H9 (cell line): Measurements from ENCODE around the gene RBMS3. TPM values are rescaled to one million over a fixed set of nuclear protein-coding genes. Genes with fewer than 3 reads are reported as not detected.
A peak's percentile ranks its signal among the peaks of the same experiment; 100 is the strongest.
"Not testable (repeated sequence)": the region's sequence is repeated elsewhere in the genome, so short reads cannot be mapped to it uniquely, and the experiment has no call there.

ENCODE experiments used
- DNase-seq: peaks from one replicate; pipeline ENCODE4 v3.0.0-alpha.2; 2017
- H2AFZ ChIP-seq: one replicate; pipeline ENCODE4 v1.6.1; 2013; ENCODE audit warnings: mild to moderate bottlenecking, low read length, control low read depth, moderate library complexity
- H2AK5ac ChIP-seq: 2 replicates; pipeline ENCODE4 v1.6.1; 2013; ENCODE audit warnings: low read length, control low read depth, mixed read lengths; ENCODE audit not compliant: insufficient read length
- H2BK120ac ChIP-seq: one replicate; pipeline ENCODE4 v1.6.1; 2013; ENCODE audit warnings: low read depth, mild to moderate bottlenecking, low read length, control low read depth, inconsistent platforms; ENCODE audit not compliant: poor library complexity, severe bottlenecking
- H2BK12ac ChIP-seq: 2 replicates; pipeline ENCODE4 v1.6.1; 2013; ENCODE audit warnings: low read length, control low read depth, mixed read lengths, low read depth; ENCODE audit not compliant: insufficient read length
- H2BK15ac ChIP-seq: 2 replicates; pipeline ENCODE4 v1.6.1; 2013; ENCODE audit warnings: low read depth, low read length, control low read depth
- H2BK20ac ChIP-seq: one replicate; pipeline ENCODE4 v1.6.1; 2013; ENCODE audit warnings: low read depth, mild to moderate bottlenecking, low read length, control low read depth, inconsistent platforms; ENCODE audit not compliant: poor library complexity, severe bottlenecking
- H2BK5ac ChIP-seq: 2 replicates; pipeline ENCODE4 v1.6.1; 2013; ENCODE audit warnings: low read length, control low read depth, mixed read lengths; ENCODE audit not compliant: insufficient read length
- H3K14ac ChIP-seq: 2 replicates; pipeline ENCODE4 v1.6.1; 2013; ENCODE audit warnings: low read length, control low read depth; ENCODE audit not compliant: insufficient read depth
- H3K18ac ChIP-seq: 2 replicates; pipeline ENCODE4 v1.6.1; 2013; ENCODE audit warnings: low read depth, mild to moderate bottlenecking, mixed read lengths, low read length, control low read depth; ENCODE audit not compliant: insufficient read length
- H3K23ac ChIP-seq: 2 replicates; pipeline ENCODE4 v1.6.1; 2013; ENCODE audit warnings: low read length, control low read depth, mixed read lengths, low read depth; ENCODE audit not compliant: insufficient read length
- H3K23me2 ChIP-seq: 2 replicates; pipeline ENCODE4 v1.6.1; 2013; ENCODE audit warnings: low read depth, mild to moderate bottlenecking, mixed read lengths, low read length, control low read depth; ENCODE audit not compliant: insufficient read length, poor library complexity, severe bottlenecking
- H3K27ac ChIP-seq: 2 replicates; pipeline ENCODE4 v1.5.1; 2013; ENCODE audit warnings: low read length, control low read depth, mixed read lengths, low read depth; ENCODE audit not compliant: insufficient read length
- H3K27me3 ChIP-seq: 2 replicates; pipeline ENCODE4 v1.6.1; 2013; ENCODE audit warnings: low read length, control low read depth, inconsistent platforms; ENCODE audit not compliant: insufficient read depth
- H3K4ac ChIP-seq: 2 replicates; pipeline ENCODE4 v1.6.1; 2013; ENCODE audit warnings: low read depth, mild to moderate bottlenecking, control low read depth, inconsistent platforms, low read length, moderate library complexity
- H3K4me1 ChIP-seq: 2 replicates; pipeline ENCODE4 v1.6.1; 2013; ENCODE audit warnings: low read length, control low read depth, inconsistent platforms; ENCODE audit not compliant: insufficient read depth
- H3K4me2 ChIP-seq: 2 replicates; pipeline ENCODE4 v1.6.1; 2013; ENCODE audit warnings: low read length, control low read depth, mixed read lengths; ENCODE audit not compliant: insufficient read length, insufficient read depth
- H3K56ac ChIP-seq: 2 replicates; pipeline ENCODE4 v1.6.1; 2013; ENCODE audit warnings: low read depth, mild to moderate bottlenecking, mixed read lengths, low read length, control low read depth; ENCODE audit not compliant: insufficient read length
- H3K79me1 ChIP-seq: 2 replicates; pipeline ENCODE4 v1.6.1; 2013; ENCODE audit warnings: low read depth, mild to moderate bottlenecking, moderate library complexity, low read length, control low read depth, inconsistent platforms; ENCODE audit not compliant: insufficient read depth, poor library complexity, severe bottlenecking
- H3K79me2 ChIP-seq: 2 replicates; pipeline ENCODE4 v1.6.1; 2013; ENCODE audit warnings: low read length, control low read depth, inconsistent platforms; ENCODE audit not compliant: insufficient read depth
- H3K9ac ChIP-seq: 2 replicates; pipeline ENCODE4 v1.6.1; 2013; ENCODE audit warnings: low read length, control low read depth, mixed read lengths; ENCODE audit not compliant: insufficient read length; ENCODE audit errors: extremely low read depth
- H3K9me3 ChIP-seq: one replicate; pipeline ENCODE4 v1.6.1; 2013; ENCODE audit warnings: low read depth, low read length, inconsistent platforms; ENCODE audit not compliant: control insufficient read depth
- H3T11ph ChIP-seq: one replicate; pipeline ENCODE4 v1.6.1; 2013; ENCODE audit warnings: mild to moderate bottlenecking, low read length, control low read depth, inconsistent platforms
- H4K20me1 ChIP-seq: one replicate; pipeline ENCODE4 v1.6.1; 2013; ENCODE audit not compliant: control insufficient read depth, insufficient read length, insufficient read depth
- H4K5ac ChIP-seq: 2 replicates; pipeline ENCODE4 v1.6.1; 2013; ENCODE audit warnings: low read depth, mild to moderate bottlenecking, mixed read lengths, low read length, control low read depth; ENCODE audit not compliant: insufficient read length
- H4K8ac ChIP-seq: replicated peaks from 2 replicates; pipeline ENCODE4 v1.6.1; 2013; ENCODE audit warnings: low read length, control low read depth, mixed read lengths, low read depth; ENCODE audit not compliant: insufficient read length
- H4K91ac ChIP-seq: 2 replicates; pipeline ENCODE4 v1.6.1; 2013; ENCODE audit warnings: low read depth, mild to moderate bottlenecking, moderate library complexity, mixed read lengths, low read length, control low read depth; ENCODE audit not compliant: insufficient read length
- H3K27ac Mint-ChIP-seq, 3 experiments: 2 replicates in 2 of 3; 3 replicates in 1 of 3; pipeline ENCODE4 v1.8.0; 2020 to 2021; ENCODE audit warnings: mixed read lengths in 3 of 3, mild to moderate bottlenecking in 1 of 3, moderate library complexity in 1 of 3
- H3K27me3 Mint-ChIP-seq: 2 replicates; pipeline ENCODE4 v1.8.0; 2021; ENCODE audit warnings: low read depth, mild to moderate bottlenecking, moderate library complexity, mixed read lengths
- H3K36me3 Mint-ChIP-seq, 3 experiments: 2 replicates in 2 of 3; 3 replicates in 1 of 3; pipeline ENCODE4 v1.8.0; 2020 to 2021; ENCODE audit warnings: low read depth in 3 of 3, mixed read lengths in 3 of 3; ENCODE audit not compliant: insufficient read depth in 1 of 3
- H3K4me1 Mint-ChIP-seq, 2 experiments: 2 replicates each; pipeline ENCODE4 v1.8.0; 2020; ENCODE audit warnings: mixed read lengths in 2 of 2
- H3K4me3 Mint-ChIP-seq, 2 experiments: 2 replicates in 1 of 2; 3 replicates in 1 of 2; pipeline ENCODE4 v1.8.0; 2020 to 2021; ENCODE audit warnings: mild to moderate bottlenecking in 2 of 2, mixed read lengths in 2 of 2, moderate library complexity in 1 of 2
- H3K9me3 Mint-ChIP-seq, 2 experiments: 2 replicates in 1 of 2; 3 replicates in 1 of 2; pipeline ENCODE4 v1.8.0; 2020; ENCODE audit warnings: mild to moderate bottlenecking in 2 of 2, mixed read lengths in 2 of 2, moderate library complexity in 1 of 2
- CTCF ChIP-seq: fragments of 200-600 bp; sonication (generic); conservative IDR thresholded peaks from 3 replicates; pipeline ENCODE4 v1.8.0; 2021; ENCODE audit warnings: antibody characterized with exemption, mild to moderate bottlenecking
- WGBS: extraction: QIAGEN DNeasy Blood & Tissue Kit; methylation state at CpG from one replicate; pipeline ENCODE4 v1.1.7; 2013; ENCODE audit warnings: missing lambda C conversion rate, low lambda C conversion rate, mixed read lengths; ENCODE audit not compliant: insufficient read length; ENCODE audit errors: extremely low coverage; 5-methylcytosine and 5-hydroxymethylcytosine counted together
- total RNA-seq: library from RNA; stranded (reverse); gene quantifications from 2 replicates; pipeline ENCODE4 v1.2.1, GENCODE V29; 2021

Gene RBMS3
- total RNA-seq, 1 experiment from 2014 or later: 8.1 TPM

GRCh38 chr3:29356062-29356461 is 75.2 kb downstream of the RBMS3 start:
- Histone ChIP-seq H4K20me1 (no peaks in the 10 kb centered on the region), H3K23me2 (no peaks in the 10 kb centered on the region), H2BK5ac (no peak overlapping the region), H2BK120ac (no peak overlapping the region), H2AFZ (no peak overlapping the region), H3K27ac (no peak overlapping the region), H3K27me3 (no peaks in the 10 kb centered on the region; the same call in 1 of the 2 replicates), H3K9ac (no peak overlapping the region), H3T11ph (no peak overlapping the region), H3K4me2 (no peak overlapping the region), H3K14ac (no peak overlapping the region), H3K9me3 (no peaks in the 10 kb centered on the region), H3K4me1 (no peaks in the 10 kb centered on the region), H4K8ac (no peak overlapping the region), H4K5ac (no peak overlapping the region), H2BK20ac (no peak overlapping the region), H3K56ac (no peak overlapping the region), H2AK5ac (no peak overlapping the region), H3K4ac (no peak overlapping the region), H3K79me1 (no peaks in the 10 kb centered on the region), H3K79me2 (no peaks in the 10 kb centered on the region), H2BK12ac (no peak overlapping the region), H4K91ac (no peak overlapping the region), H3K23ac (no peak overlapping the region), H2BK15ac (no peak overlapping the region), H3K18ac (no peak overlapping the region)
- Mint-ChIP-seq H3K27me3 (no peaks in the 10 kb centered on the region), H3K9me3 (peaks cover 0 to 10% of the 10 kb centered on the region in 2 experiments; a peak in 3 of 5 replicates), H3K4me1 (peaks cover 0 to 9% of the 10 kb centered on the region in 2 experiments; a peak in 1 of 4 replicates), H3K36me3 (peaks cover 0 to 6% (median 4%) of the 10 kb centered on the region in 3 experiments; a peak in 4 of 7 replicates), H3K27ac (no peak overlapping the region; a peak in 1 of 7 replicates), H3K4me3 (no peak overlapping the region)
- no CpG with 5 or more reads among the region's 3 CpGs for WGBS
- no peak for DNase-seq
- no peak for TF ChIP-seq CTCF

GRCh38 chr3:29360289-29360688 is 79.4 kb downstream of the RBMS3 start:
- not testable (repeated sequence) for H3T11ph ChIP-seq, H3K27me3 Mint-ChIP-seq, H4K91ac ChIP-seq, H3K27me3 ChIP-seq, H2AFZ ChIP-seq, H3K27ac ChIP-seq, H4K8ac ChIP-seq, H2BK15ac ChIP-seq, H3K9ac ChIP-seq, H3K23me2 ChIP-seq, H3K4me3 Mint-ChIP-seq, H2BK12ac ChIP-seq, H2BK5ac ChIP-seq, H3K79me2 ChIP-seq, H3K23ac ChIP-seq, DNase-seq, H4K20me1 ChIP-seq, H2BK20ac ChIP-seq, H3K79me1 ChIP-seq, H4K5ac ChIP-seq, H3K9me3 ChIP-seq, H3K56ac ChIP-seq, H3K4me1 ChIP-seq, H3K36me3 Mint-ChIP-seq, H3K4ac ChIP-seq, H3K4me2 ChIP-seq, H3K14ac ChIP-seq, H2AK5ac ChIP-seq, H2BK120ac ChIP-seq, H3K18ac ChIP-seq
- Mint-ChIP-seq H3K27ac (peak overlapping the region in 1 of 3 experiments; percentile 12; a peak in 2 of 7 replicates), H3K4me1 (peaks cover 7 to 17% of the 10 kb centered on the region in 2 experiments; a peak in 3 of 4 replicates), H3K9me3 (peaks cover 0 to 10% of the 10 kb centered on the region in 2 experiments; a peak in 3 of 5 replicates)
- no CpG with 5 or more reads among the region's 2 CpGs for whole genome bisulfite sequencing
